GM04504 (cell line): ENCODE measurements around the gene HBS1L.

Experiments
- DNase-seq: peaks from one replicate; pipeline ENCODE4 v3.0.0-alpha.2; 2012; ENCODE audit warnings: low read depth

The HBS1L gene

GRCh38 chr6:135036731-135037420 is 17.7 kb downstream of the HBS1L start:
- DNase-seq: no peak

GRCh38 chr6:135033238-135033637 is 21.4 kb downstream of the HBS1L start:
- DNase-seq: no peak

GRCh38 chr6:135030532-135031178 is 24.0 kb downstream of the HBS1L start:
- DNase-seq: no peak

- no peak for DNase-seq
Measured at GRCh38 chr6:135030056-135030473, 24.6 kb downstream of the HBS1L start.

GRCh38 chr6:135025775-135026174 is 28.8 kb downstream of the HBS1L start:
- no peak for DNase-seq

- DNase-seq: no peak
Measured at GRCh38 chr6:135025175-135025574, 29.4 kb downstream of the HBS1L start.

- no peak for DNase-seq
Measured at GRCh38 chr6:135022050-135022697, 32.4 kb downstream of the HBS1L start.

- no peak for DNase-seq
Measured at GRCh38 chr6:135021310-135022049, 33.1 kb downstream of the HBS1L start.

GRCh38 chr6:135018941-135019340 is 35.7 kb downstream of the HBS1L start:
- no peak for DNase-seq

- no peak for DNase-seq
Measured at GRCh38 chr6:135018052-135018451, 36.6 kb downstream of the HBS1L start.

GRCh38 chr6:135014353-135014832 is 40.2 kb downstream of the HBS1L start:
- no peak for DNase-seq

- DNase-seq: no peak
Measured at GRCh38 chr6:135013211-135013610, 41.4 kb downstream of the HBS1L start.

- peak; percentile 35 for DNase-seq
Measured at GRCh38 chr6:135012764-135013163, 41.9 kb downstream of the HBS1L start.

GRCh38 chr6:135012349-135012748 is 42.3 kb downstream of the HBS1L start:
- DNase-seq: no peak

- no peak for DNase-seq
Measured at GRCh38 chr6:135008941-135009290, 45.7 kb downstream of the HBS1L start.

- DNase-seq: no peak
Measured at GRCh38 chr6:135008072-135008940, 46.3 kb downstream of the HBS1L start.

- DNase-seq: no peak
Measured at GRCh38 chr6:135006386-135006914, 48.2 kb downstream of the HBS1L start.

- no peak for DNase-seq
Measured at GRCh38 chr6:135004399-135004798, 50.2 kb downstream of the HBS1L start.

GRCh38 chr6:135002974-135003703 is 51.5 kb downstream of the HBS1L start:
- DNase-seq: no peak

- no peak for DNase-seq
Measured at GRCh38 chr6:135002229-135002844, 52.3 kb downstream of the HBS1L start.
